ENCODE data around the gene TRMT10B. TPM values are rescaled to one million over a fixed set of nuclear protein-coding genes. Genes with fewer than 3 reads are reported as not detected.

The TRMT10B gene
- total RNA-seq, 1 donor from 2014 or later, result 2.1 TPM

GRCh38 chr9:37769306-37769705 is 15.7 kb downstream of the TRMT10B start:
- DNase-seq (ENCODE audit: low read depth), result no peak
- no peak overlapping the region for H3K4me3 ChIP-seq (ENCODE audit: low read depth, low read length)
- TF ChIP-seq CTCF (conservative IDR thresholded peaks at IDR 0.05; ENCODE audit: low read depth, low read length), result no peak

- DNase-seq (ENCODE audit: low read depth), result no peak
- H3K4me3 ChIP-seq (ENCODE audit: low read depth, low read length), result no peak overlapping the region
- no peak for TF ChIP-seq CTCF (conservative IDR thresholded peaks at IDR 0.05; ENCODE audit: low read depth, low read length)
These were observed 16.4 kb downstream of the TRMT10B start for GRCh38 chr9:37769995-37770394.

DNA sequence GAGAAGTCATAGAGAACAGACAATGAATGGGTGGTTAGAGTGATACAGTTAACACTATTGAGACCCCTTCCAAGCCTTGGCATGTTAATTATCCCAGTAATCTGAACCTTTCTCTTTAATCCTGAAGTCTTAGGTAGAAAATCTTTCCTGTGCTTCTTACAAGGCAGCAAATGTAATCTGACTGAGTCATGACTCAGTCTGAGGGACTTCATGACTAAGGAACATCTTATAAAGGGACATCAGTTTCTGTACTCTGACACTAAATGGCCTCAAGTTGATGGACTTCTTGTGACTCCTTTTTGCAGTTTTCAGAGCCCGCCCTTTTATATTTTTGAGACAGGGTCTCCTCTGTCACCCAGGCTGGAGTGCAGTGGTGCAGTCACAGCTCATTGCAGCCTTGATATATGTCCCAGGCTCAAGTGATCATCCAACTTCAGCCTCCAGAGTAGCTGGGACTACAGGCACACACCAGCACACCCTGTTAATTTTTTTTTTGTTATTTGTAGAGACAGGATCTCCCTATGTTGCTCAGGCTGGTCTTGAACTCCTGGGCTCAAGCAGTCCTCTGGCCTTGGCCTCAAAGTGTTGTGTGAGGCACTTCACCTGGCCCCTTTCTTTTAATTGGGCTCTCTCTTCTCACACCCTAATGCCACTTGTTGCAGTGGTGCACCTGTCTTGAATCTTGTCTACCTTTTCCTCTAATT is 21.8 kb downstream of the TRMT10B start:
- no peak for TF ChIP-seq CTCF (conservative IDR thresholded peaks at IDR 0.05; ENCODE audit: low read depth, low read length)
- H3K4me3 ChIP-seq (ENCODE audit: low read depth, low read length), result no peak overlapping the region
- no peak for DNase-seq (ENCODE audit: low read depth)

DNA sequence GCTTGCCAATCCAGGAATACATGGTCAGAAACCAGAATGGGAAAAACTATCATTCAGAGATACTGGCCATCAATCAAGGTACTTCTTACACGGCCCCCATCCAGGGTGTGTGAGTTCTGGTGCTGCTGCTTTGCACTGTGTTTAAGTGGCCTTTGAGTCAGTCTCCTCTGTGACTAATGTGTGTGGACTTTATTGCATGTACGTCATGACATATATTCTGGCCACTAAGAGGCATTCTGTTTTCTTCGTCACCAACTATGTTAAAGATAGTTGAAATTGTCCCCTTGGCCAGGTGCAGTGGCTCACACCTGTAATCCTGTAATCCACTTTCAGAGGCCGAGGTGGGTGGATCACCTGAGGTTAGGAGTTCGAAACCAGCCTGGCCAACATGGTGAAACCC is 22.7 kb downstream of the TRMT10B start:
- no peak overlapping the region for H3K4me3 ChIP-seq (ENCODE audit: low read depth, low read length)
- no peak for TF ChIP-seq CTCF (conservative IDR thresholded peaks at IDR 0.05; ENCODE audit: low read depth, low read length)
- DNase-seq (ENCODE audit: low read depth), result no peak

DNA sequence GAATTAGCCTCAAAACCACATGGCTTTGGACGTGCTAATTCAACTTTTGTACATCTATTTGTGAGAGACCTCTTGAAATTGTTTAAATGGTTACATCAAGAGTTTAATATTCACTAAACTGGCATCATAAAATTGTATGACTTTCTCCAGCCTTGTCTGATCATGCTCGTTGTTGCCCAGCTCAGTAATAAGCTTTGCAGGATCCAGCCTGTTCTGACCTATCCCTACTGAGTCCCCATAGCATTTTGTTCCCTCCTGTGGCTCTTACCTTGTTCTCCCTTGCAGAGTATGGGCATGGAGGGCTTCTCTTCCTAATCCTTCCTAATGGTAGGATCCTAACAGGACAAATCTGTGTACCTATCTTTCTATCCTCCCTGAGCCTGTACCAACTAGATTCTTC is 24.9 kb downstream of the TRMT10B start:
- TF ChIP-seq CTCF (conservative IDR thresholded peaks at IDR 0.05; ENCODE audit: low read depth, low read length), result no peak
- H3K4me3 ChIP-seq (ENCODE audit: low read depth, low read length), result no peak overlapping the region
- DNase-seq (ENCODE audit: low read depth), result no peak

- no peak for DNase-seq (ENCODE audit: low read depth)
- peak overlapping the region; percentile 82 for H3K4me3 ChIP-seq (ENCODE audit: low read depth, low read length)
- TF ChIP-seq CTCF (conservative IDR thresholded peaks at IDR 0.05; ENCODE audit: low read depth, low read length), result no peak
These were observed 30.6 kb downstream of the TRMT10B start for GRCh38 chr9:37784291-37784615.

Data from epithelial cell of proximal tubule (primary cell).